Right atrium auricular region (tissue), 2 donors: Measurements from ENCODE around the gene C1orf74. TPM values are rescaled to one million over a fixed set of nuclear protein-coding genes. Genes with fewer than 3 reads are reported as not detected.

Experiments
- DNase-seq: peaks from one replicate; pipeline ENCODE4 v3.0.0-alpha.2; 2019; ENCODE audit warnings: low spot score
- H3K27ac ChIP-seq, 2 donors: fragments of 200-600 bp; sonication (generic); 1 replicate in 1 of 2; 2 replicates in 1 of 2; pipeline ENCODE4 v1.5.1; 2016 to 2019
- H3K27me3 ChIP-seq, 2 donors: fragments of 200-600 bp; sonication (generic); one replicate each; pipeline versions ENCODE4 v1.5.1 to v1.6.0; 2017 to 2019
- H3K36me3 ChIP-seq: fragments of 200-600 bp; sonication (generic); one replicate; pipeline ENCODE4 v1.5.1; 2016
- H3K4me1 ChIP-seq, 2 donors: fragments of 200-600 bp; sonication (generic); one replicate each; pipeline versions ENCODE4 v1.5.1 to v1.6.0; 2017 to 2019
- H3K4me3 ChIP-seq, 2 donors: fragments of 200-600 bp; sonication (generic); 1 replicate in 1 of 2; 2 replicates in 1 of 2; pipeline ENCODE4 v1.5.1; 2017 to 2019; ENCODE audit warnings: mild to moderate bottlenecking in 1 of 2, moderate library complexity in 1 of 2
- H3K9me3 ChIP-seq, 2 donors: fragments of 200-600 bp; sonication (generic); one replicate each; pipeline ENCODE4 v1.5.1; 2019
- CTCF ChIP-seq, 2 donors: fragments of 200-600 bp; sonication (generic); IDR thresholded peaks; one replicate each; pipeline ENCODE4 v1.5.1; 2019; ENCODE audit warnings: antibody characterized with exemption in 2 of 2
- total RNA-seq, 2 donors: library from RNA; depleted of rRNA; stranded (reverse); fragments of >200 nt; gene quantifications; one replicate each; pipeline ENCODE4 v1.1.0, GENCODE V29; 2016

Gene C1orf74
- total RNA-seq, 2 donors from 2014 or later = 1.6 to 1.7 TPM

GRCh38 chr1:209758400-209758799 lies 26.0 kb downstream of the C1orf74 start:
- Histone ChIP-seq H3K36me3 (no peaks in the 10 kb centered on the region), H3K27me3 (no peaks in the 10 kb centered on the region), H3K4me1 (peaks cover 0 to 7% of the 10 kb centered on the region in 2 donors), H3K27ac (no peak overlapping the region), H3K9me3 (no peaks in the 10 kb centered on the region), H3K4me3 (no peak overlapping the region)
- DNase-seq = no peak
- no peak for TF ChIP-seq CTCF (IDR thresholded peaks at IDR 0.05)

GRCh38 chr1:209756615-209757445 lies 27.5 kb downstream of the C1orf74 start:
- Histone ChIP-seq H3K4me3 (no peak overlapping the region), H3K27me3 (no peaks in the 10 kb centered on the region), H3K27ac (no peak overlapping the region), H3K4me1 (peaks cover 0 to 7% of the 10 kb centered on the region in 2 donors), H3K36me3 (no peaks in the 10 kb centered on the region), H3K9me3 (no peaks in the 10 kb centered on the region)
- DNase-seq = no peak
- no peak for TF ChIP-seq CTCF (IDR thresholded peaks at IDR 0.05)

- H3K27ac ChIP-seq = no peak within 1 kb of the TSS
- no peaks in the 10 kb centered on the region for H3K27me3 ChIP-seq
- no peaks in the 10 kb centered on the region for H3K9me3 ChIP-seq
- no peak for TF ChIP-seq CTCF (IDR thresholded peaks at IDR 0.05)
- no peaks in the 10 kb centered on the region for H3K36me3 ChIP-seq
- no peak for DNase-seq
- no peak within 1 kb of the TSS for H3K4me3 ChIP-seq
- H3K4me1 ChIP-seq = peaks cover 0 to 5% of the 10 kb centered on the region in 2 donors
Observed at GRCh38 chr1:209755926-209756614, 28.3 kb downstream of the C1orf74 start, which contains the start of gene TRAF3IP3. Gene TRAF3IP3, plus strand, starts transcription at chr1:209756053. Its CDS starts 3,987 bp downstream, at chr1:209760040.

GRCh38 chr1:209755256-209755655 lies 29.1 kb downstream of the C1orf74 start:
- Histone ChIP-seq H3K27me3 (no peaks in the 10 kb centered on the region), H3K36me3 (no peaks in the 10 kb centered on the region), H3K9me3 (no peaks in the 10 kb centered on the region), H3K4me1 (no peaks in the 10 kb centered on the region), H3K4me3 (no peak overlapping the region), H3K27ac (no peak overlapping the region)
- DNase-seq = no peak
- no peak for TF ChIP-seq CTCF (IDR thresholded peaks at IDR 0.05)

- TF ChIP-seq CTCF (IDR thresholded peaks at IDR 0.05) = no peak
- H3K4me1 ChIP-seq = peaks cover 0 to 3% of the 10 kb centered on the region in 2 donors
- no peaks in the 10 kb centered on the region for H3K27me3 ChIP-seq
- H3K27ac ChIP-seq = no peak overlapping the region
- DNase-seq = no peak
- H3K9me3 ChIP-seq = no peaks in the 10 kb centered on the region
- H3K4me3 ChIP-seq = no peak overlapping the region
- no peaks in the 10 kb centered on the region for H3K36me3 ChIP-seq
Observed at GRCh38 chr1:209752890-209753289, 31.5 kb downstream of the C1orf74 start.
